Measurements from ENCODE around the gene DROSHA.

DROSHA gene

GRCh38 chr5:31530541-31531265 lies 1.2 kb downstream of the DROSHA start:
- TF ChIP-seq CTCF (IDR thresholded peaks at IDR 0.05; ENCODE audit: low read length) (no peak), EZH2phosphoT487 (IDR thresholded peaks at IDR 0.05; ENCODE audit: low read length) (no peak), EZH2 (optimal IDR thresholded peaks at IDR 0.05; ENCODE audit: low read depth, low read length) (no peak)
- peak overlapping the region; percentile 94 for H3K4me3 ChIP-seq (ENCODE audit: low read length)
- no peak for DNase-seq
- H3K9ac ChIP-seq (ENCODE audit: low read length), result peak overlapping the region; percentile 81
- H3F3A ChIP-seq (ENCODE audit: insufficient read depth, low read length), result peaks cover 7% of the 10 kb centered on the region; the same call in 1 of the 2 replicates
- H3K36me3 ChIP-seq (replicated peaks; ENCODE audit: insufficient read depth, low read length), result no peaks in the 10 kb centered on the region; the same call in 1 of the 2 replicates
- no peak overlapping the region for H3K27ac ChIP-seq (ENCODE audit: low read length)
- 0 out of 2 replicates have a peak overlapping the region, but pooled peaks have one; percentile 88 for H2AFZ ChIP-seq (ENCODE audit: low read length)
- no peaks in the 10 kb centered on the region for H3K27me3 ChIP-seq (replicated peaks; ENCODE audit: insufficient read depth, low read length)
- no peaks in the 10 kb centered on the region for H3K9me3 ChIP-seq (replicated peaks; ENCODE audit: insufficient read depth, low read length)
- peaks cover 62% of the 10 kb centered on the region for H3K79me2 ChIP-seq (ENCODE audit: low read length)
- peak overlapping the region; percentile 78 for H3K4me2 ChIP-seq (ENCODE audit: low read depth, low read length)
- H3K4me1 ChIP-seq (ENCODE audit: low read length), result peaks cover 20% of the 10 kb centered on the region
- H4K20me1 ChIP-seq (ENCODE audit: insufficient read depth, low read length), result no peaks in the 10 kb centered on the region
- no peaks in the 10 kb centered on the region for H3K9me2 ChIP-seq (replicated peaks; ENCODE audit: insufficient read depth, low read length)

- Histone ChIP-seq H3K27me3 (replicated peaks; ENCODE audit: insufficient read depth, low read length) (no peaks in the 10 kb centered on the region), H3F3A (ENCODE audit: insufficient read depth, low read length) (no peaks in the 10 kb centered on the region), H2AFZ (ENCODE audit: low read length) (no peak overlapping the region), H3K9me3 (replicated peaks; ENCODE audit: insufficient read depth, low read length) (no peaks in the 10 kb centered on the region), H3K4me1 (ENCODE audit: low read length) (no peaks in the 10 kb centered on the region), H3K79me2 (ENCODE audit: low read length) (peaks cover 11% of the 10 kb centered on the region), H3K4me2 (ENCODE audit: low read depth, low read length) (no peak overlapping the region), H3K4me3 (ENCODE audit: low read length) (no peak overlapping the region), H4K20me1 (ENCODE audit: insufficient read depth, low read length) (no peaks in the 10 kb centered on the region), H3K9ac (ENCODE audit: low read length) (no peak overlapping the region), H3K36me3 (replicated peaks; ENCODE audit: insufficient read depth, low read length) (peaks cover 3% of the 10 kb centered on the region; the same call in 1 of the 2 replicates), H3K27ac (ENCODE audit: low read length) (no peak overlapping the region), H3K9me2 (replicated peaks; ENCODE audit: insufficient read depth, low read length) (no peaks in the 10 kb centered on the region)
- DNase-seq, result no peak
- no peak for TF ChIP-seq EZH2phosphoT487 (IDR thresholded peaks at IDR 0.05; ENCODE audit: low read length)
- TF ChIP-seq EZH2 (optimal IDR thresholded peaks at IDR 0.05; ENCODE audit: low read depth, low read length), result no peak
- no peak for TF ChIP-seq CTCF (IDR thresholded peaks at IDR 0.05; ENCODE audit: low read length)
These were observed 8.9 kb downstream of the DROSHA start for GRCh38 chr5:31523041-31523440.

GRCh38 chr5:31516802-31517201 lies 15.1 kb downstream of the DROSHA start:
- Histone ChIP-seq H4K20me1 (ENCODE audit: insufficient read depth, low read length) (no peaks in the 10 kb centered on the region), H3K9me3 (replicated peaks; ENCODE audit: insufficient read depth, low read length) (no peaks in the 10 kb centered on the region), H3K27me3 (replicated peaks; ENCODE audit: insufficient read depth, low read length) (no peaks in the 10 kb centered on the region), H3K4me3 (ENCODE audit: low read length) (no peak overlapping the region), H3K36me3 (replicated peaks; ENCODE audit: insufficient read depth, low read length) (no peaks in the 10 kb centered on the region; the same call in 1 of the 2 replicates), H3K79me2 (ENCODE audit: low read length) (no peaks in the 10 kb centered on the region; the same call in 1 of the 2 replicates), H3K4me1 (ENCODE audit: low read length) (no peaks in the 10 kb centered on the region), H3K9ac (ENCODE audit: low read length) (no peak overlapping the region), H2AFZ (ENCODE audit: low read length) (no peak overlapping the region), H3K9me2 (replicated peaks; ENCODE audit: insufficient read depth, low read length) (no peaks in the 10 kb centered on the region), H3K27ac (ENCODE audit: low read length) (no peak overlapping the region), H3K4me2 (ENCODE audit: low read depth, low read length) (no peak overlapping the region), H3F3A (ENCODE audit: insufficient read depth, low read length) (no peaks in the 10 kb centered on the region)
- no peak for TF ChIP-seq EZH2phosphoT487 (IDR thresholded peaks at IDR 0.05; ENCODE audit: low read length)
- TF ChIP-seq EZH2 (optimal IDR thresholded peaks at IDR 0.05; ENCODE audit: low read depth, low read length), result no peak
- no peak for TF ChIP-seq CTCF (IDR thresholded peaks at IDR 0.05; ENCODE audit: low read length)
- no peak for DNase-seq

Measured in MM.1S (cell line).